Measurements from ENCODE around the gene CES3.

The CES3 gene

GRCh38 chr16:66961065-66961744 lies at the start of gene CES3:
CES3 (plus strand) TSS chr16:66961266; CDS start chr16:66961308, 42 bp downstream.
- DNase-seq (ENCODE audit: low read depth in 2 of 2) = peak; percentile 12 to 18

- no peak for DNase-seq (ENCODE audit: low read depth in 2 of 2)
These were observed 49.3 kb upstream of the CES3 start for GRCh38 chr16:66911801-66912200.

- DNase-seq (ENCODE audit: low read depth in 2 of 2) = no peak
These were observed 48.0 kb upstream of the CES3 start for GRCh38 chr16:66913081-66913480.

- no peak for DNase-seq (ENCODE audit: low read depth in 2 of 2)
These were observed 47.4 kb upstream of the CES3 start for GRCh38 chr16:66913711-66914110.

- DNase-seq (ENCODE audit: low read depth in 2 of 2) = no peak
These were observed 46.5 kb upstream of the CES3 start for GRCh38 chr16:66914541-66914940.

GRCh38 chr16:66915041-66915440 lies 46.0 kb upstream of the CES3 start:
- DNase-seq (ENCODE audit: low read depth in 2 of 2) = no peak

- DNase-seq (ENCODE audit: low read depth in 2 of 2) = no peak
These were observed 44.5 kb upstream of the CES3 start for GRCh38 chr16:66916518-66916917.

GRCh38 chr16:66917741-66918140 lies 43.3 kb upstream of the CES3 start:
- no peak for DNase-seq (ENCODE audit: low read depth in 2 of 2)

GRCh38 chr16:66918355-66918754 lies 42.7 kb upstream of the CES3 start:
- no peak for DNase-seq (ENCODE audit: low read depth in 2 of 2)

GRCh38 chr16:66918803-66919568 lies 42.1 kb upstream of the CES3 start, which contains the start of gene CDH16:
CDH16 (minus strand) TSS chr16:66918885; CDS start chr16:66918065, 820 bp downstream.
- DNase-seq (ENCODE audit: low read depth in 2 of 2) = no peak

GRCh38 chr16:66919569-66920298 lies 41.3 kb upstream of the CES3 start:
- DNase-seq (ENCODE audit: low read depth in 2 of 2) = no peak

- DNase-seq (ENCODE audit: low read depth in 2 of 2) = no peak
These were observed 40.8 kb upstream of the CES3 start for GRCh38 chr16:66920299-66920590.

GRCh38 chr16:66920924-66921680 lies 40.0 kb upstream of the CES3 start:
- no peak for DNase-seq (ENCODE audit: low read depth in 2 of 2)

GRCh38 chr16:66921729-66922450 lies 39.2 kb upstream of the CES3 start:
- DNase-seq (ENCODE audit: low read depth in 2 of 2) = no peak

GRCh38 chr16:66923247-66923731 lies 37.8 kb upstream of the CES3 start:
- no peak for DNase-seq (ENCODE audit: low read depth in 2 of 2)

- no peak for DNase-seq (ENCODE audit: low read depth in 2 of 2)
These were observed 37.2 kb upstream of the CES3 start for GRCh38 chr16:66923866-66924265.

GRCh38 chr16:66924527-66925321 lies 36.3 kb upstream of the CES3 start:
- no peak for DNase-seq (ENCODE audit: low read depth in 2 of 2)

- no peak for DNase-seq (ENCODE audit: low read depth in 2 of 2)
These were observed 35.7 kb upstream of the CES3 start, which contains the start of gene RRAD for GRCh38 chr16:66925322-66925840. RRAD (minus strand) TSS chr16:66925535; CDS start chr16:66925179, 356 bp downstream.

- DNase-seq (ENCODE audit: low read depth in 2 of 2) = no peak
These were observed 34.7 kb upstream of the CES3 start for GRCh38 chr16:66926171-66926947.
